ENCODE measurements around the gene NIPBL.
"Not testable (repeated sequence)": the region's sequence is repeated elsewhere in the genome, so short reads cannot be mapped to it uniquely, and the experiment has no call there.

Gene NIPBL

DNA sequence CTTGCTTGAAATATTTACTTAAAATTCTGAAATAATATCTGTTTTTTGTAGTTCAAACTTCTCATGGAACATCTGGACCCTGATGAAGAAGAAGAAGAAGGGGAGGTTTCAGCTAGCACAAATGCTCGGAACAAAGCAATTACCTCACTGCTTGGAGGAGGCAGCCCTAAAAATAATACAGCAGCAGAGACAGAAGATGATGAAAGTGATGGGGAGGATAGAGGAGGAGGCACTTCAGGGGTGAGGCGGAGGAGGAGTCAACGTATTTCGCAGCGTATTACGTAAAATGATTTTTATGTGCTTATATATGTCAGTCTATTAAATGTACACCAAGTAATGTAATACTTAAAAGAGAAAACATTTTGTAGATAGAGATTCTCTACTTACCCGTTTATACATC, 187.2 kb downstream of the NIPBL start:
- DNase-seq (ENCODE audit: low spot score) = no peak
- TF ChIP-seq, protein P1, sequence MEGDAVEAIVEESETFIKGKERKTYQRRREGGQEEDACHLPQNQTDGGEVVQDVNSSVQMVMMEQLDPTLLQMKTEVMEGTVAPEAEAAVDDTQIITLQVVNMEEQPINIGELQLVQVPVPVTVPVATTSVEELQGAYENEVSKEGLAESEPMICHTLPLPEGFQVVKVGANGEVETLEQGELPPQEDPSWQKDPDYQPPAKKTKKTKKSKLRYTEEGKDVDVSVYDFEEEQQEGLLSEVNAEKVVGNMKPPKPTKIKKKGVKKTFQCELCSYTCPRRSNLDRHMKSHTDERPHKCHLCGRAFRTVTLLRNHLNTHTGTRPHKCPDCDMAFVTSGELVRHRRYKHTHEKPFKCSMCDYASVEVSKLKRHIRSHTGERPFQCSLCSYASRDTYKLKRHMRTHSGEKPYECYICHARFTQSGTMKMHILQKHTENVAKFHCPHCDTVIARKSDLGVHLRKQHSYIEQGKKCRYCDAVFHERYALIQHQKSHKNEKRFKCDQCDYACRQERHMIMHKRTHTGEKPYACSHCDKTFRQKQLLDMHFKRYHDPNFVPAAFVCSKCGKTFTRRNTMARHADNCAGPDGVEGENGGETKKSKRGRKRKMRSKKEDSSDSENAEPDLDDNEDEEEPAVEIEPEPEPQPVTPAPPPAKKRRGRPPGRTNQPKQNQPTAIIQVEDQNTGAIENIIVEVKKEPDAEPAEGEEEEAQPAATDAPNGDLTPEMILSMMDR (IDR thresholded peaks at IDR 0.05; ENCODE audit: extremely low read depth, missing control alignments) = no peak

DNA sequence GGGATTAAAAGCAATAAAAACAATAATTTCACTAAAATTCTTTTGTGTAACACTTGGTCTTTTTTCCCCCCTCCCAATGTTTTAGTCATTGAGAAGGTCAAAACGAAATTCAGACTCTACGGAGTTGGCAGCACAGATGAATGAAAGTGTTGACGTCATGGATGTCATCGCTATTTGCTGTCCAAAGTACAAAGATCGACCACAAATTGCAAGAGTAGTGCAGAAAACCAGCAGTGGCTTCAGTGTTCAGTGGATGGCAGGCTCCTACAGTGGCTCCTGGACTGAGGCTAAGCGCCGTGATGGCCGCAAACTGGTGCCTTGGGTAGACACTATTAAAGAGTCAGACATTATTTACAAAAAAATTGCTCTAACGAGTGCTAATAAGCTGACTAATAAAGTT, 187.9 kb downstream of the NIPBL start:
- TF ChIP-seq, protein P1 (IDR thresholded peaks at IDR 0.05; ENCODE audit: extremely low read depth, missing control alignments) = no peak
- DNase-seq (ENCODE audit: low spot score) = no peak

DNA sequence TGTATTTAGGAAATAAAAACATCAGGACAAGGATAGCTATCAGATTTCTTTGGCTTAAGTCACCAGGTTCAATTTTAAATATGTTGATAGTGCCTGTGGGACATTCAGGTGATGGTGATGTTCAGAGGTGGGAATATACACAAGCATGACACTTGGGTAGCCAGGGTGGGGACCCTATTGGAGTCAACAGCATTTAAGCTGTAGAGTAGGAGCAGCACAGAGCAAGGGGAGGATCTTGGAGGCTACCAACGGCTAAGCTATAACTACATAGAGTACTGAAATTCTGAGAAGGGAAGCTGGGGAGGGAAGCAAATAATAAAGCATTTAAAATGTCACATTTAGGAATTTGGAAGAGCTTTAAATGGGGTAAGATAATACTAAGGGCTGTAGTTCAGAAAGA, 194.9 kb downstream of the NIPBL start:
- no peak for DNase-seq (ENCODE audit: low spot score)
- TF ChIP-seq, protein P1 (IDR thresholded peaks at IDR 0.05; ENCODE audit: extremely low read depth, missing control alignments) = no peak

DNA sequence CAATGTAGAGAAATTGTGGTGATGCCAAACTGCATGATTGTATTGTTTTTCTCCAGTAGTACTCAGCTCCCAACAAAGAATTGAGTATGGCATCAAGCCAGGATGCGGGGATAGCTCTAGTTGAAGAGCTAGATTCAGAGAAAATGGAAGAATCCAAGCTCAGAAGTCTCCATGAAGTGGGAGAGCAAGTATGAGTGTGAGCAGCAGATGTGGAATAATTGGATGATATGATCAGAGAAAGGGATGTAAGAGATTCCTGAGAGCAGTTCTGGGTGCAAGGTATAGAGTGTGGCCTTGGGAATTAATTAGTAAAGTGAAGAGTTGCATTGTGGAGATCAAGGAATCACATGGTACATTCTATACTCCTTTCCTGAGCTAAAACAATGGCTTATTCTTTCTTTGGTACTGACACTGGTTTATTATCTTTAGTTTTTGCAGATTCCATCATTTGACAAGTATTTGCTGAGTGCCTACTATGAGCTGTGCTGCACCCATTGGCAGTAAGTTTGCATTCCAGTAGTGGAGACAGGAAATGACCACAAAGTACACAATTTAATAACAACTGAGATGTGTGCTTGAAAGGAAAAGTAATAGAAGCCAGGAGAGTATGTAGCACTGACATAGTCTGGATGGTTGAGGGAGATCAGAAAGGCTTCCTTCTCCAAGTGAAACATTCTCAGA, 195.5 kb downstream of the NIPBL start:
- DNase-seq (ENCODE audit: low spot score) = no peak
- TF ChIP-seq, protein P1 (IDR thresholded peaks at IDR 0.05; ENCODE audit: extremely low read depth, missing control alignments) = no peak

DNA sequence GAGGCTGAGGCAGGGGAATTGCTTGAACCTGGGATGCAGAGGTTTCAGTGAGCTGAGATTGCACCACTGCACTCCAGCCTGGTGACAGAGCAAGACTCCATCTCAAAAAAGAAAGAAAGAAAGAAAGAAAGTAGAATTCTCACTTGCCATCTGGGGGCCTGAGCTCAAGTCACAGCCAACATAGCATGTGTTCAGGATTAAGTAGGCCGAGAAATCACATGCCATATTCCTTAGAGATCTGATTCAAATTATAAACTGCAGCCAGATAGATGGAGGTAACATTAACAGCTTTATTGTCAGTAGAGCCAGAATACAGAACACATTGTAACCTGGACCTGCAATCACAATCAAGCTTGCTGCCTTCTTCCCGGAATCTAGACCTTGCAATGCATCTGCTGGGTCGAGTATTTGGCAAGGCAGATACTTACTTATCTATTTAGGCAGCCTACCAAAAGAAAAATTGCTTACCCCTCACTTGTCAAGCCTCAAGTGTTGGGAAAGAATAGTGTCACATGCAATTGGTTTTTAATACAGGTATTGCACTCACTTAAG, 198.9 kb downstream of the NIPBL start:
- TF ChIP-seq, protein P1 (IDR thresholded peaks at IDR 0.05; ENCODE audit: extremely low read depth, missing control alignments) = no peak
- no peak for DNase-seq (ENCODE audit: low spot score)

DNA sequence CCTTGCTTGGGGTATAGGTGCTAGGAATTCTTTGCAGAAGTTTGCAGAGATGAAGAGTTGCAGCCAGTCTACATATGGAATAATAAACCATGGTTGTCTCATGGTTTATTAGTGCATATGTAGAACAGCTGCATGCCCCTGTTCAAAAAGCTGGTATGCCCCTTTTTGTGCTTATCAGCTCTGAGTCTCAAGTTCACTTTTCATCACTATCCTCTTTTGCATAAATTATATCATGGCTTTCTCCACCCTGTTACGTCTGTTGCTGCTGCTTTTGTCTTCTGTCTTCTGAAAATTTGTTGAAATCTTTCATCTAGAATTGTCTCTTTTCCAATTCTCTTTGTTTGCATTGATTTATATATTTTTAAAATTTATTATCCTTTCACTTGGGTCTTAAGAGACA, 200.6 kb downstream of the NIPBL start:
- no peak for DNase-seq (ENCODE audit: low spot score)
- TF ChIP-seq, protein P1 (IDR thresholded peaks at IDR 0.05; ENCODE audit: extremely low read depth, missing control alignments) = no peak

DNA sequence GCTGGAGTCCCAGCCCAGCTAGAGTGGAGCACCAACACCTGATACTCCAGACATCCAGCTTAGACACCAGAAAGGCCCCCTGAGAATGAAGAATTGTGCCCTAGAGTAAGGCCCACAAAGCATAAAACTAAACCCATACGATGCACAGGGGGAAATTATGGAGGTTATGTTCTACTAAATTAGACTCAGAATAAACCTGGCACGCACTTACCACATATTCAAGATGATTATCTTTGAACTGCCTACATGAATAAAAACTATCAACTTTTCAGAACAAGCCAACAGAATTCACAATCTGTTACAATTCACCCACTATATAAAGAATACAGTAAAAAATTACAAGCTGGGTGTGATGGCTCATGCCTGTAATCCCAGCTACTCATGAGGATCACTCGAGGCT, 204.1 kb downstream of the NIPBL start:
- no peak for DNase-seq (ENCODE audit: low spot score)
- TF ChIP-seq, protein P1 (IDR thresholded peaks at IDR 0.05; ENCODE audit: extremely low read depth, missing control alignments) = no peak

DNA sequence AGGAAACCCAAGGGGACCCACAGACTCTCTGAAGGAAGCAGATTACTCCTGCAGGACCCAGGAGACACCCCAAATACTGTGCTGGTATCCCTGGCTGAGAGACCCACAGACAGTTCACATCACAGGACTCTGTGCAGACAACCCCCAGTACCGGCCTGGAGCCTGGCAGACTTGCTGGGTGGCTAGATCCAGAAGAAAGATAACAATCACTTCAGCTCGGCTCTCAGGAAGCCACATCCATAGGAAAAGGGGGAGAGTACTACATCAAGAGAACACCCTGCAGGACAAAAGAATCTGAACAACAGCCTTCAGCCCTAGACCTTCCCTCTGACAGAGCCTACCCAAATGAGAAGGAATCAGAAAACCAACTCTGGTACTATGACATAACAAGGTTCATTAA, 206.4 kb downstream of the NIPBL start:
- DNase-seq (ENCODE audit: low spot score) = not testable (repeated sequence)

DNA sequence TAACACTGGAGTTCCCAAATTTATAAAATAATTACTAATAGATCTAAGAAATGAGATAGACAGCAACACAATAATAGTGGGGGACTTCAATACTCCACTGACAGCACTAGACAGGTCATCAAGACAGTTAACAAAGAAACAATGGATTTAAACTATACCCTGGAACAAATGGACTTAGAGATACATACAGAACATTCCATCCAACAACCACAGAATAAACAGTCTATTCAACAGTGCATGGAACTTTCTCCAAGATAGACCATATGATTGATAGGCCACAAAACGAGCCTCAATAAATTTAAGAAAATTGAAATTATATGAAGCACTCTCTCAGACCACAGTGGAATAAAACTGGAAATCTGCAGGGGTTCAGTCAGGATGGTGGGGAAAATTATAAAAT, 209.5 kb downstream of the NIPBL start:
- DNase-seq (ENCODE audit: low spot score) = not testable (repeated sequence)

All from GM20000 (cell line).